H1 (cell line): Measurements from ENCODE around the gene POLR3K. TPM values are rescaled to one million over a fixed set of nuclear protein-coding genes. Genes with fewer than 3 reads are reported as not detected.

ENCODE experiments used
- POLR2A ChIP-seq, 2 experiments: IDR thresholded peaks; 1 replicate in 1 of 2; 2 replicates in 1 of 2; pipeline ENCODE4 v1.6.1; 2011; ENCODE audit warnings: low read depth in 2 of 2, low read length in 2 of 2, mild to moderate bottlenecking in 2 of 2; ENCODE audit errors: control extremely low read depth in 1 of 2
- SP2 ChIP-seq: IDR thresholded peaks from 2 replicates; pipeline ENCODE4 v1.6.1; 2012; ENCODE audit warnings: mild to moderate bottlenecking, low read length, inconsistent platforms
- SUZ12 ChIP-seq: fragments of 200-600 bp; sonication (generic); IDR thresholded peaks from 2 replicates; pipeline ENCODE4 v1.6.1; 2012; ENCODE audit warnings: mild to moderate bottlenecking, inconsistent platforms, low read length, moderate library complexity, mixed read lengths
- polyA plus RNA-seq, 7 experiments: library from polyadenylated mRNA; depleted of rRNA in 3 of 7; stranded (reverse) in 5 of 7; unstranded in 2 of 7; fragments of >200 nt in 5 of 7; fragments of 200-250 nt in 2 of 7; gene quantifications; 1 replicate in 5 of 7; 2 replicates in 1 of 7; 4 replicates in 1 of 7; pipeline versions ENCODE4 v1.2.1 to v1.2.3, GENCODE V29; 2011 to 2013; ENCODE audit warnings: missing spikeins in 2 of 7, mixed read lengths in 2 of 7
- total RNA-seq: library from RNA; stranded (reverse); fragmentation: NEBNext Ultra II Directional; extraction: Animal tissue kit (Norgen Biotek cat#: 25700); gene quantifications from 2 replicates; pipeline ENCODE4 v1.2.1, GENCODE V29; 2021

The POLR3K gene
- total and polyA plus RNA-seq, 2 of the 8 experiments (the other 6 are each of a cell fraction or from before 2014, with no cell fraction given), result 45.4 to 80.5 TPM

DNA sequence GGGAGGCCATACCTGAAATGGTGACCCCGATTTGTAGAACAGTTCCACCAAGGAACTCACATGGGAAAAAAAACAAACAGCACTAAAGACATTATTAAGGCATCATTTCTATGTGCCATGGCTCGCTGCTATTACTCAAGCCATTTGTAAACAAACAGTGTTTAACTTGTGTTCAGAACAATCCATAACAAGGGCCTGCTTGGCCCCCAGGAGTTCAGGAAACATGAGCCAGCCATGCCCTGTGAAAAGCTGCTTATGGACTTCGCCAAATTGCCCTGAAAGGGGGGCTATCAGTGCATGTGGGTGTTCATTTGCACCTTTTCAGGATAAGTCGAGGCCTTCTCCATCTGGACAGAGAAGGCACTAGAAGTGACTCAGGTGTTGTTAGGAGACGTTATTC lies 8.0 kb downstream of the POLR3K start (continued):
- TF ChIP-seq SUZ12 (no peak), SP2 (no peak), POLR2A (IDR thresholded peaks at IDR 0.05; ENCODE audit: control extremely low read depth in 1 of 2, low read depth in 2 of 2, low read length in 2 of 2) (no peak)
- TF ChIP-seq, all 59 proteins: peak for 0
